Thyroid gland (tissue), 4 donors: ENCODE data around the gene CRISPLD2. TPM values are rescaled to one million over a fixed set of nuclear protein-coding genes. Genes with fewer than 3 reads are reported as not detected.
"Not testable (repeated sequence)": the region's sequence is repeated elsewhere in the genome, so short reads cannot be mapped to it uniquely, and the experiment has no call there.

Experiments
- DNase-seq, 2 donors: peaks; one replicate each; pipeline ENCODE4 v3.0.0-alpha.2; 2019
- H3K27ac ChIP-seq, 3 donors: fragments of 200-600 bp; sonication (generic); 1 replicate in 2 of 3; 2 replicates in 1 of 3; pipeline ENCODE4 v1.5.1; 2016 to 2019; ENCODE audit warnings: mild to moderate bottlenecking in 1 of 3, moderate library complexity in 1 of 3
- H3K27me3 ChIP-seq: fragments of 200-600 bp; sonication (generic); one replicate; pipeline ENCODE4 v1.5.1; 2019
- H3K36me3 ChIP-seq, 2 donors: fragments of 200-600 bp; sonication (generic); one replicate each; pipeline ENCODE4 v1.5.1; 2016 to 2019
- H3K4me1 ChIP-seq, 2 donors: fragments of 200-600 bp; sonication (generic); one replicate each; pipeline ENCODE4 v1.5.1; 2017 to 2019
- H3K4me3 ChIP-seq, 3 donors: fragments of 200-600 bp; sonication (generic); replicated peaks in 1 of 3; 1 replicate in 2 of 3; 2 replicates in 1 of 3; pipeline ENCODE4 v1.5.1; 2016; ENCODE audit warnings: mild to moderate bottlenecking in 1 of 3
- H3K9me3 ChIP-seq: fragments of 200-600 bp; sonication (generic); one replicate; pipeline ENCODE4 v1.5.1; 2017
- POLR2A ChIP-seq, 2 donors: fragments of 450-650 bp; IDR thresholded peaks; one replicate each; pipeline ENCODE4 v1.6.1; 2017; ENCODE audit warnings: antibody characterized with exemption in 2 of 2, mild to moderate bottlenecking in 2 of 2, moderate library complexity in 1 of 2
- WGBS, 2 donors: methylation state at CpG; one replicate each; pipeline ENCODE4 v1.1.5; 2017; 5-methylcytosine and 5-hydroxymethylcytosine counted together
- intact Hi-C: fragments of 100-400 bp; cut with DNase I; formaldehyde crosslinking; loops from one replicate; pipeline ENCODE4 v1.15.1; 2023
- total RNA-seq, 4 donors: library from RNA; depleted of rRNA; stranded (reverse); fragments of >200 nt; gene quantifications; one replicate each; pipeline ENCODE4 v1.2.3, GENCODE V29; 2016
- TF ChIP-seq, protein P1 (sequence below), 6 experiments: fragments of 200-600 bp in 3 of 6; fragments of 450-650 bp in 3 of 6; sonication (generic) in 3 of 6; IDR thresholded peaks; one replicate each; pipeline ENCODE4 v1.5.1; 2016 to 2019; ENCODE audit warnings: antibody characterized with exemption in 6 of 6, mild to moderate bottlenecking in 2 of 6, inconsistent platforms in 1 of 6, moderate library complexity in 1 of 6

The CRISPLD2 gene
- total RNA-seq, 4 donors from 2014 or later = 48.0 to 261 (median 108) TPM

DNA sequence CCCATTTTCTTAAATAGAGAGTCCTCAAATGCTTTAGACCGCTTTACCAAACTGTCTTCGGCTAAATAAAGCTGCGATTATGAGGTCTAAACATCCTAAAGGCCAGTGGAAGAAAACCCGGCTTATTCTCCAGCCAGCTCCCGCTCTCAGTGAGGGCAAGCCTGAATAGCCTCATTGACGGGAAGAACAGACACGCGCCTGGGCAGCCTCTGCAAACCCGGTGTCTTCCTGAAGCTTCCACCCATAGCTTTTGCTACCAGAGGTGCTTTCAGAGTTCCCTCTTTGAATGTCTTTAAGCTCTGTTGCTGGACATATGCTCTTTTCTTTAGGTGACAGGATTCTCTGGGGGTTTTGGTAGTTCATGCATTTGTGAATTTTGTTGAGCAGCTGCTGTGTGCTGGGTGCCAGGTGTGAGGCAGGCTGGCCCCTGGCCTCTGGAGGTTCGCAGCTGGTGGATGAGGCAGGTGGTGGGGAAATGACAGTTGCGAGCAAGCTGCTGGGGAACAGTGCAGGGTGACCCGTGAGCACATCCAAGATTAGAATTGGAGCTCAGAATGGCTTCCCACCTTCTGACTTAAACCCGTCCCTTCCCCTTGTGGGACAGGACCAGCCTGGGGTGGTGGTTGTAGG, 44.7 kb downstream of the CRISPLD2 start:
- DNase-seq = no peak
- Histone ChIP-seq H3K4me1 (no peaks in the 10 kb centered on the region), H3K27ac (no peak overlapping the region), H3K36me3 (peaks cover 0 to 9% of the 10 kb centered on the region in 2 donors), H3K27me3 (no peaks in the 10 kb centered on the region), H3K9me3 (no peaks in the 10 kb centered on the region), H3K4me3 (no peak overlapping the region)
- TF ChIP-seq, protein P1, sequence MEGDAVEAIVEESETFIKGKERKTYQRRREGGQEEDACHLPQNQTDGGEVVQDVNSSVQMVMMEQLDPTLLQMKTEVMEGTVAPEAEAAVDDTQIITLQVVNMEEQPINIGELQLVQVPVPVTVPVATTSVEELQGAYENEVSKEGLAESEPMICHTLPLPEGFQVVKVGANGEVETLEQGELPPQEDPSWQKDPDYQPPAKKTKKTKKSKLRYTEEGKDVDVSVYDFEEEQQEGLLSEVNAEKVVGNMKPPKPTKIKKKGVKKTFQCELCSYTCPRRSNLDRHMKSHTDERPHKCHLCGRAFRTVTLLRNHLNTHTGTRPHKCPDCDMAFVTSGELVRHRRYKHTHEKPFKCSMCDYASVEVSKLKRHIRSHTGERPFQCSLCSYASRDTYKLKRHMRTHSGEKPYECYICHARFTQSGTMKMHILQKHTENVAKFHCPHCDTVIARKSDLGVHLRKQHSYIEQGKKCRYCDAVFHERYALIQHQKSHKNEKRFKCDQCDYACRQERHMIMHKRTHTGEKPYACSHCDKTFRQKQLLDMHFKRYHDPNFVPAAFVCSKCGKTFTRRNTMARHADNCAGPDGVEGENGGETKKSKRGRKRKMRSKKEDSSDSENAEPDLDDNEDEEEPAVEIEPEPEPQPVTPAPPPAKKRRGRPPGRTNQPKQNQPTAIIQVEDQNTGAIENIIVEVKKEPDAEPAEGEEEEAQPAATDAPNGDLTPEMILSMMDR (IDR thresholded peaks at IDR 0.05) = no peak
- no peak for TF ChIP-seq POLR2A (IDR thresholded peaks at IDR 0.05)
- intact Hi-C loops = no loop called here
- 88 to 91% methylated on average over 12 to 13 of the region's 13 CpGs for WGBS, 2 donors

DNA sequence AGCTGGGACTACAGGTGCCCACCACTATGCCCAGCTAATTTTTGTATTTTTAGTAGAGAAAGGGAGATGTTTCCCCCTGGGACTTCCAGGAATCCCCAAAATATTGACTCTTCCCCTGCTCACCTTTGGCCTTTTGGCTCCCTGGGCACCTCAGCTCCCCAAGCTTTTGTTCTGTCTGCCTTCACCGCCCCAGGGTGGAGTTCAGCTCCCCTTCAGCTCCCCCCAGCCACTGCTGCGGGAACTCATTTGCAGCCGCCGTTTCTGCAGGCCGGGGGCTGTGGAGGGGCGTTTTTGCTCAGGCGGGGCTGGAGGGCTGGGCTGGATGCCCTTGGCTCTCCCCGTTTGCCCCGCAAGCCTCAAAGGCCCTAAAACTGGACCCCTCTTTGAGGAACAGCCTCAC, 47.9 kb downstream of the CRISPLD2 start:
- 83 to 86% methylated on average over 9 of the region's 9 CpGs for WGBS, 2 donors
- Histone ChIP-seq H3K27ac (no peak overlapping the region), H3K4me1 (no peaks in the 10 kb centered on the region), H3K36me3 (peaks cover 0 to 9% of the 10 kb centered on the region in 2 donors), H3K27me3 (no peaks in the 10 kb centered on the region), H3K9me3 (no peaks in the 10 kb centered on the region), H3K4me3 (no peak overlapping the region)
- DNase-seq = no peak
- TF ChIP-seq, protein P1 (IDR thresholded peaks at IDR 0.05) = no peak
- TF ChIP-seq POLR2A (IDR thresholded peaks at IDR 0.05) = no peak
- intact Hi-C loops = no loop called here

DNA sequence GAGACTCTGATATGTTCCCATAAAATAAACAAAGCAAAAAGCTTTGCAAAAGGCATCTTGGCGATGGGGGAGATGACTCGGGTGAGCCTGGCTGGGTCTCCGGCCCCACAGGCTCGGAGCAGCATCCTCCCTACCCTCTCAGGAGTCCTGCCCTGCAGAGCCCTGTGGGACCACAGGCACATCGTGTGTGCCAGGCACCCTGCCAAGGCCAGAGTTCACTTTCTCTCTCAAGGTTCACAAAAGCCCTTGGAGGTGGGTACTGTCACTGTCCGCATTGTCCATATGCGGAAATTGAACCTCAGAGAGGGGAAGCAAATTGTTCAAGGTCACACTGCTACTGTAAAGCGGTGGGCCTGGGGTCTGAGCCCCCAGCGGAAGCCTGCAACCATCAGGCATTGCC, 48.5 kb downstream of the CRISPLD2 start:
- 84 to 85% methylated on average over 8 to 9 of the region's 9 CpGs for WGBS, 2 donors
- Histone ChIP-seq H3K4me1 (no peaks in the 10 kb centered on the region), H3K36me3 (peaks cover 0 to 9% of the 10 kb centered on the region in 2 donors), H3K9me3 (no peaks in the 10 kb centered on the region), H3K4me3 (no peak overlapping the region), H3K27me3 (no peaks in the 10 kb centered on the region), H3K27ac (no peak overlapping the region)
- intact Hi-C loops = no loop called here
- no peak for DNase-seq
- TF ChIP-seq POLR2A (IDR thresholded peaks at IDR 0.05) = no peak
- TF ChIP-seq, protein P1 (IDR thresholded peaks at IDR 0.05) = no peak

DNA sequence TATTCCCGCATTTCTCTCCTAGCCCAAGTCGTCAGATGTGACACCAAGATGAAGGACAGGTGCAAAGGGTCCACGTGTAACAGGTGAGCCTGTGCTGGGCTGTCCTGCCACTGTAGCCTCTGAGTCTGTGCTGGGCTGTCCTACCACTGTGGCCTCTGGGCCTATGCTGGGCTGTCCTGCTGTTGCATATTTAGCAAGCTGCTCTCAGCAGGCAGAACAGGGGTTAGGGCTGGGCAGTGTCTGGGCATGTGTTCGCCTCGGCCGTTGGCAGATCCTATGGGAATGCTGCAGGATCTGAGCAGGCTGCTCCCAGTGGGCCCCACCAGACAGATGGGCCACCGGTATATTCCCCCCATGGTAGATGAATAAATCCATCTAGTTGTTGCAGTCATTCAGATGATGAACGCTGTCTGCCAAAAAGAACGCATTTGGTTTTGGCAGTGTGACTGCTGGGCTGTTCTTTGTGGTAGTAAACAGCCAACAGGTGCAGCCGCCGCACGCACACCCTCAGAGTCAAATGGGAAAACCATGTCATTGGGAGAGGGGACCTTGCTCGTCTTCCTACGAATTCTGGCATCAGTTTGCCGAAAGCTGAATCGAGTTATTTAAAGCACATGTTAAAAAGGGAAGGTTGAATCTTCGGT, 49.2 kb downstream of the CRISPLD2 start:
- DNase-seq = no peak
- Histone ChIP-seq H3K36me3 (peaks cover 0 to 9% of the 10 kb centered on the region in 2 donors), H3K9me3 (no peaks in the 10 kb centered on the region), H3K4me3 (no peak overlapping the region), H3K27ac (no peak overlapping the region), H3K27me3 (no peaks in the 10 kb centered on the region), H3K4me1 (no peaks in the 10 kb centered on the region)
- TF ChIP-seq, protein P1 (IDR thresholded peaks at IDR 0.05) = no peak
- TF ChIP-seq POLR2A (IDR thresholded peaks at IDR 0.05) = no peak
- 93 to 97% methylated on average over 17 of the region's 17 CpGs for WGBS, 2 donors
- intact Hi-C loops = no loop called here

DNA sequence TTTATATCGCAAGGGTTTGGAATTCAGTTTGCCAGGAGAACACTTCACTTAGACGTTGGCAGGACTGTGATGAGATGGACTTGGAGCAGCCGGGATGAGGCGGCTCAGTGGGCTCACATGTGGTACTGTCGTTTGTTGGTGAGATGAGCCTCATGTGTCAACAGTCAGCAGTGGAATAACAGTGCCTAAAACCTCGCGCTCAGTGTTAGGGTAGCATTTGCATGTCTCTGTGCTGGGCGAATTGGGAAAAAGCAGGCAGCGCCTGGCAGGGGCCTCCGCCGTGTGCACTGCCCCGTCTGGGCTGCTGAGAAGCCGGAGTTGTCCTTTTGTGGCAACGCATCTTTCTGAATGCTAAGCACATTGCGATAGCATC, 49.7 kb downstream of the CRISPLD2 start:
- Histone ChIP-seq H3K27me3 (no peaks in the 10 kb centered on the region), H3K27ac (no peak overlapping the region), H3K4me3 (no peak overlapping the region), H3K9me3 (no peaks in the 10 kb centered on the region), H3K4me1 (peaks cover 0 to 3% of the 10 kb centered on the region in 2 donors), H3K36me3 (peaks cover 0 to 9% of the 10 kb centered on the region in 2 donors)
- intact Hi-C loops = no loop called here
- no peak for TF ChIP-seq POLR2A (IDR thresholded peaks at IDR 0.05)
- TF ChIP-seq, protein P1 (IDR thresholded peaks at IDR 0.05) = no peak
- WGBS, 2 donors = 88 to 91% methylated on average over 15 of the region's 15 CpGs
- no peak for DNase-seq

DNA sequence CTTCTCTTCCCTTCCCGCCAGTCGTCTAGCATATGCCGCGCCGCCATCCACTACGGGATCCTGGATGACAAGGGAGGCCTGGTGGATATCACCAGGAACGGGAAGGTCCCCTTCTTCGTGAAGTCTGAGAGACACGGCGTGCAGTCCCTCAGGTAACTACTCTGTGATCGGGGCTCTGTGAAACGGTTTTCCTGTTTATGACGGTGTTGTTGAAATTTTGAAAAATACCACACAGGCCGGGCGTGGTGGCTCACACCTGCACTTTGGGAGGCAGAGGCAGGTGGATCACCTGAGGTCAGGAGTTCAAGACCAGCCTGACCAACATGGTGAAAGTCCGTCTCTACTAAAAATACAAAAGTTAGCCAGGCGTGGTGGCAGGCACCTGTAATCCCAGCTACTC, 53.2 kb downstream of the CRISPLD2 start:
- WGBS, 2 donors = 92 to 96% methylated on average over 17 of the region's 17 CpGs
- H3K9me3 ChIP-seq, DNase-seq, H3K4me3 ChIP-seq, H3K27me3 ChIP-seq, H3K36me3 ChIP-seq, H3K4me1 ChIP-seq, intact Hi-C loops, H3K27ac ChIP-seq: not testable (repeated sequence)
